Ovary (tissue), 9 donors: ENCODE measurements around the gene APOL5. TPM values are rescaled to one million over a fixed set of nuclear protein-coding genes. Genes with fewer than 3 reads are reported as not detected.
"Not testable (repeated sequence)": the region's sequence is repeated elsewhere in the genome, so short reads cannot be mapped to it uniquely, and the experiment has no call there.

ENCODE experiments used
- DNase-seq, 5 donors: peaks; one replicate each; pipeline ENCODE4 v3.0.0-alpha.2; 2019 to 2020
- H3K27ac ChIP-seq, 2 donors: fragments of 200-600 bp; one replicate each; pipeline versions ENCODE4 v1.5.1 to v1.8.0; 2019 to 2022
- H3K27me3 ChIP-seq: fragments of 200-600 bp; one replicate; pipeline ENCODE4 v1.8.0; 2022
- H3K36me3 ChIP-seq: fragments of 200-600 bp; sonication (generic); one replicate; pipeline ENCODE4 v1.5.1; 2019
- H3K4me1 ChIP-seq: one replicate; pipeline ENCODE4 v1.8.1; 2013; ENCODE audit warnings: mild to moderate bottlenecking, moderate library complexity; ENCODE audit not compliant: insufficient read depth
- H3K4me3 ChIP-seq: fragments of 200-600 bp; sonication (generic); one replicate; pipeline ENCODE4 v1.5.1; 2017
- H3K9me3 ChIP-seq, 2 donors: fragments of 200-600 bp in 1 of 2; sonication (generic) in 1 of 2; one replicate each; pipeline versions ENCODE4 v1.5.1 to v1.8.1; 2013 to 2019; ENCODE audit warnings: mild to moderate bottlenecking in 1 of 2, moderate library complexity in 1 of 2
- CTCF ChIP-seq, 3 donors: fragments of 450-650 bp in 2 of 3; fragments of 200-600 bp in 1 of 3; IDR thresholded peaks; one replicate each; pipeline versions ENCODE4 v1.5.1 to v1.8.0; 2016 to 2022; ENCODE audit warnings: antibody characterized with exemption in 3 of 3, mild to moderate bottlenecking in 1 of 3
- EP300 ChIP-seq: sonication (generic); formaldehyde crosslinking; IDR thresholded peaks from one replicate; pipeline ENCODE4 v1.6.1; 2017; ENCODE audit warnings: antibody characterized with exemption
- POLR2A ChIP-seq: fragments of 450-650 bp; IDR thresholded peaks from one replicate; pipeline ENCODE4 v1.6.1; 2017; ENCODE audit warnings: antibody characterized with exemption, mild to moderate bottlenecking, moderate library complexity
- WGBS, 3 donors: extraction: QIAGEN DNeasy Blood & Tissue Kit in 1 of 3; methylation state at CpG; one replicate each; pipeline versions ENCODE4 v1.1.5 to v1.1.7; 2013 to 2017; 5-methylcytosine and 5-hydroxymethylcytosine counted together
- intact Hi-C, 4 donors: fragments of 100-400 bp; cut with DNase I; formaldehyde crosslinking; loops; one replicate each; pipeline versions ENCODE4 v1.11.0 to v1.15.1; 2022 to 2023
- polyA plus RNA-seq, 2 donors: library from polyadenylated mRNA; stranded (reverse); fragments of 200-250 nt in 1 of 2; fragments of 350-450 nt in 1 of 2; fragmentation: Illumina TruSeq in 1 of 2; extraction: RNeasy Lipid Tissue Mini Kit (QIAGEN cat#74804) in 1 of 2; gene quantifications; one replicate each; pipeline ENCODE4 v1.2.3, GENCODE V29; 2013 to 2014
- total RNA-seq, 7 donors: library from RNA; depleted of rRNA in 2 of 7; stranded (reverse); fragments of >200 nt in 2 of 7; fragmentation: NEBNext Ultra II Directional in 3 of 7; extraction: Animal tissue kit (Norgen Biotek cat#: 25700) in 3 of 7; gene quantifications; one replicate each; pipeline versions ENCODE4 v1.1.0 to v1.2.4, GENCODE V29; 2016 to 2023
- donor health status: DM: no; HTN: no; CAD: no; lungs with moderate emphysema.
- donor health status: DM: no; HTN: no; CAD: no.
- donor health status: Bipolar disorder and iron deficiency.
- donor health status: DM: yes; HTN: yes; CAD: no.
- donor health status: DM: no; HTN: no; CAD: no.
- donor health status: DM: yes; HTN: yes; CAD: no.

Gene APOL5
- total and polyA plus RNA-seq, 9 donors = not detected

- Histone ChIP-seq H3K36me3 (no peaks in the 10 kb centered on the region), H3K27ac (peak overlapping the region in 1 of 2 donors; percentile 7), H3K4me3 (no peak overlapping the region), H3K27me3 (no peaks in the 10 kb centered on the region), H3K9me3 (no peaks in the 10 kb centered on the region), H3K4me1 (peaks cover 11% of the 10 kb centered on the region)
- intact Hi-C loops = loop anchor here in 2 of 4 donors (5.0 to 10.0 kb wide), 2 partner anchors 98 to 101 kb away; no protein-coding TSS in a partner anchor
- DNase-seq = no peak
- TF ChIP-seq CTCF (IDR thresholded peaks at IDR 0.05) (no peak), POLR2A (no peak), EP300 (no peak)
- 39 to 66% (median 41%) methylated on average over 1 of the region's 1 CpG for WGBS, 3 donors
Observed at GRCh38 chr22:35735542-35735941, 17.9 kb downstream of the APOL5 start.

GRCh38 chr22:35736166-35736565 is 18.5 kb downstream of the APOL5 start:
- TF ChIP-seq CTCF (IDR thresholded peaks at IDR 0.05) = no peak
- TF ChIP-seq EP300 = no peak
- no peak for TF ChIP-seq POLR2A
- H3K27ac ChIP-seq = no peak overlapping the region
- peaks cover 11% of the 10 kb centered on the region for H3K4me1 ChIP-seq
- DNase-seq = peak in 1 of 5 donors; percentile 14
- no peaks in the 10 kb centered on the region for H3K9me3 ChIP-seq
- no peaks in the 10 kb centered on the region for H3K36me3 ChIP-seq
- intact Hi-C loops = loop anchor here in 2 of 4 donors (5.0 to 10.0 kb wide), 2 partner anchors 99 to 101 kb away; no protein-coding TSS in a partner anchor
- H3K27me3 ChIP-seq = no peaks in the 10 kb centered on the region
- 93 to 99% (median 97%) methylated on average over 5 of the region's 5 CpGs for WGBS, 3 donors
- no peak overlapping the region for H3K4me3 ChIP-seq

DNA sequence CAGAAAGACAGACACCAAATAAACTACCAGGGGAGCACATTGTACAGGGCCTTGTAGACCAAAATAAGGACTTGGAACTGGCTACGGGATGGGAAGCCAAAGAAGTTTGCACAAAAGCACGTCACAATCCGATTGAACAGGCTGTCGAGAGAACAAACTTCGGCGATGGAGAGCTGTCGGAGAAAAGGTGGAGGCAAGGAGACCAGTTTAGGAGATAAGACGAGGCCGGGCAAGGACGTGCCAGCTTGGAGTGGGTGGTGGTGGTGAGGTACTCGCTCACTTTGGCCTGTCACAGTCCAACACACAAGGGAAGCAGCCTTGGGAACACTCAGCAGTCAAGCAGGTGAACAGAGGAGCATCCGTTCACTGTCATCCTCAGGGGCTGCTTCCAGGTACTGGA is 19.0 kb downstream of the APOL5 start:
- H3K9me3 ChIP-seq = no peaks in the 10 kb centered on the region
- no peaks in the 10 kb centered on the region for H3K27me3 ChIP-seq
- H3K4me3 ChIP-seq = no peak overlapping the region
- H3K36me3 ChIP-seq = no peaks in the 10 kb centered on the region
- no peak for DNase-seq
- H3K4me1 ChIP-seq = peaks cover 11% of the 10 kb centered on the region
- intact Hi-C loops = loop anchor here in 2 of 4 donors (5.0 to 10.0 kb wide), 2 partner anchors 99 to 102 kb away; no protein-coding TSS in a partner anchor
- WGBS, 3 donors = 86 to 93% (median 89%) methylated on average over 11 to 12 of the region's 12 CpGs
- H3K27ac ChIP-seq = no peak overlapping the region
- TF ChIP-seq CTCF (IDR thresholded peaks at IDR 0.05) = no peak
- TF ChIP-seq EP300 = no peak
- no peak for TF ChIP-seq POLR2A

DNA sequence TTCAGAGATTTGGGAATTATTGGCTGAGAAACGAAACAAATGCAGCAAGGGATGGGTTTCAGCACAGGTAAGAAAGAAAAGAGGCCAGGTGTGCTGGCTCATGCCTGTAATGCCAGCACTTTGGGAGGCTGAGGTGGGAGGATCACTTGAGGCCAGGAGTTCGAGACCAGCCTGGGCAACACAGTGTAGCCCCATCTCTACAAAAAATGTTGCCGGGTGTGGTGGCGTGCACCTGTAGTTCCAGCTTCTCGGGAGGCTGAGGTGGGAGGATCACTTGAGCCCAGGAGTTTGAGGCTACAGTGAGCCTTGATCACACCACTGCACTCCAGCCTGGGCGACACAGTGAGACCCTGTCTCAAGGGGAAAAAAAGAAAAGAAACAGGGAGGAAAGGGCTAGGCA is 20.2 kb downstream of the APOL5 start:
- H3K9me3 ChIP-seq, H3K27ac ChIP-seq, H3K27me3 ChIP-seq, H3K36me3 ChIP-seq, DNase-seq, H3K4me3 ChIP-seq: not testable (repeated sequence)
- H3K4me1 ChIP-seq = peaks cover 11% of the 10 kb centered on the region
- intact Hi-C loops = loop anchor here in 2 of 4 donors (5.0 to 10.0 kb wide), 2 partner anchors 101 to 103 kb away; no protein-coding TSS in a partner anchor
- 95 to 96% (median 96%) methylated on average over 6 of the region's 6 CpGs for WGBS, 3 donors

GRCh38 chr22:35739076-35739930 is 21.6 kb downstream of the APOL5 start:
- WGBS, 3 donors = 85 to 92% (median 88%) methylated on average over 12 of the region's 12 CpGs
- Histone ChIP-seq H3K27ac (no peak overlapping the region), H3K36me3 (no peaks in the 10 kb centered on the region), H3K27me3 (no peaks in the 10 kb centered on the region), H3K4me3 (no peak overlapping the region), H3K9me3 (no peaks in the 10 kb centered on the region), H3K4me1 (peaks cover 2% of the 10 kb centered on the region)
- intact Hi-C loops = loop anchor here in 2 of 4 donors (5.0 to 10.0 kb wide), 2 partner anchors 102 to 105 kb away; no protein-coding TSS in a partner anchor
- no peak for DNase-seq
- TF ChIP-seq EP300 (no peak), CTCF (IDR thresholded peaks at IDR 0.05) (peak in 1 of 3 donors; percentile 30)
